GM18502 (cell line): Measurements from ENCODE around the gene LRRC15.

ENCODE experiments used
- ATAC-seq: cut with Tn5 transposase; IDR thresholded peaks from one replicate; pipeline ENCODE4 v1.9.1; 2021; ENCODE audit warnings: mild to moderate bottlenecking; ENCODE audit not compliant: unreplicated experiment, poor library complexity

Gene LRRC15

GRCh38 chr3:194306109-194306686, 63.3 kb downstream of the LRRC15 start:
- ATAC-seq, result peak; percentile 52

- ATAC-seq, result no peak
Observed at GRCh38 chr3:194305356-194306108, 64.0 kb downstream of the LRRC15 start.
